GM18502 (cell line): ENCODE results near the gene FZD7.
A peak's percentile ranks its signal among the peaks of the same experiment; 100 is the strongest.

Experiments
- ATAC-seq: cut with Tn5 transposase; IDR thresholded peaks from one replicate; pipeline ENCODE4 v1.9.1; 2021; ENCODE audit warnings: mild to moderate bottlenecking; ENCODE audit not compliant: unreplicated experiment, poor library complexity

The FZD7 gene

DNA sequence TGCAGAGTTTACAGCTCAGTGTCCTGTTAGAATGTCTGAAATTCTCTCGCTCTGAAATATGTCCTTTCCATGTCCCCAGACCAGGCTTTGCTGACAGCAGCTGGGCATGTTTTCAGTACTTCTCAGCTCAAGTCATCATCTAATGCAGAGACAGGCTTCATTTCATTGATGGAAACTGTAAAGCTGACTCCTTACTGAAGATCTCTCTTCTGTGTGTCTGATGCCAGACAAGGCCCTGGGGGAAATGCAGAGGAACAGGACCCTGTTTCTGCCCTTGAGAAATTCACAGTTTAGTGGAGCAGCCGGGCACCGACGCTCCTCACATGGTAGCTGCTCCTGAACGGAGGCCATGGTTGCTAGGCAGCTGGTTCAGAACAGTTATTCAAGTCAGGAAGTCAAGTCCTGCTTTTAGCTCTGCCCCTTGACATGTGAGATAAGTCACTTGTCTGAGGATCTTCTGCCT, 24.6 kb upstream of the FZD7 start:
- ATAC-seq = no peak

DNA sequence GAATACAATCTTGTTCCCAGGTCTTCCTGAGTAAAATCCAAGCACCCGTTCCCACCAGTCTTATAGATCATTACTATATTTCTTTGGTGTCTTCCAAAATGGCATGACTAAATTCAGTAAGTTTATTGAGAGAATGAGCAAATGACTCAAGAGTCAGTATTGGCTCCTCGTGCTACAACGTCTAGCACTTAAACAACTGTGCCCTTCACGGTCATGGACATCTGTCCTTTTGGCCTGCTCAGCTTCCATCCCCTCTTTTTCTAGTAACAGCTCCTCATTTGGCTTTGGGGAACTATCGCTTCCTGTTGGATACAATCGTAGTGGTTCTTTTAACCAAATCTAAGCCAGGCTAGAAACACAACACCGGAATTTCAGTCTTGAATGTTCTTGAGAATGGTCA, 24.1 kb upstream of the FZD7 start:
- no peak for ATAC-seq

DNA sequence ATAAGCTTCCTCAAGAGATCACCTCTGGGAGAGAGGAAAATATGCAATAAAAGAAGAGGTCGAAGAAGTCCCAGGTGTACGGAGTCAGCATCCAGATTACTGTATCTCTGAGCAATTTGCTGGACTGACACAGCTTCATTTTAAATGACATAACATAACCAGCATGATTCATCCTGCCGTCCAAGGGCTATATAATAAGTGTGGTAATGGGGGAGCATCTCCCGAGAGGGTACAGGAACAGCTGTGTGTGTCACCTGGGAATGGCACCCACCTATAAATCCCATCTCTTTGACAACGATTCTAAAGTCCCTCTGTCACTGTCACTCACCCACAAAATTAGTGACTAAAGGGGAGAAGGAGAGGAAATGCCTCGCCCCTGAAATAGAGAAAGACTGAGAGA, 19.3 kb upstream of the FZD7 start:
- ATAC-seq = no peak

DNA sequence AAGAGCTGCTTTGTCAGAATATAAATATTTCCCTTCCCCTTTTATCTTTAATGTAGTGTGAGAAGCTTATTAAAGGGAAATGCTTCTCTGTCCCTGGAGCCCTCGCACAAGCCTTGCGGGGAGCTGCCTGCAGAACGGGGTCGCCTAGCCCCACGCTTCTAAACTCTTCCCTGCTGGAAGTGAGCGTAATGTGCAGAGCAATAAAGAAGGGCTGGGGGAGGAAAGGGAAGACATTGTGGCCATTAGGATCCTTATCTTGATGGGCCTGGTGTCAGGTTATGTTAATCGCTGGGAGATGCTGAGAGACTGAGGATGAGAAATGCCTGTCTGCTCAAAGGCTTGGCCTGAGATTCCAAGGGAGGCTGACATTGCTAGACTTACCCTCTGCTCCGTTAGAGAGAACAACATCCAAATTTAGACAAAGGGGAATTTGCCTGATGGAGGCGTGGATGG, 18.9 kb upstream of the FZD7 start:
- ATAC-seq = no peak

DNA sequence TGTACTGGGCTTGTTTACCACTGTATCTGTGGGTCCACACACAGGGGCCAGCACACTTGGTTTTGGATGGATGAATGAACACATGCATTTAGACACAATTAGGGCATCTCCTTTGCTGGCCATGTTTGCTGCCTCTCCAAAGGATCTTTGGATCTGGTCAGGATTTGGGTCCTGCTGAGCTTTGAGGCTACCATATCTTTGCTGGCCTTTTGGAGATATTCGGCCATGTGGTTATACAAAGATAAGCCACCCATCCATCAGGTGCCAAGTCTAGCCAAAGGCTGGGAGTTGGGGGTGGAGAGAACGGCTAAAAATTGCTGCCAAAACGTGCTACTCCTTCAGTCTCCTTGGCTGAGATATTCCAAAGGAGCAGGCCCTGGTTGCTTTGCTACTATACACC, 18.2 kb upstream of the FZD7 start:
- ATAC-seq = no peak

DNA sequence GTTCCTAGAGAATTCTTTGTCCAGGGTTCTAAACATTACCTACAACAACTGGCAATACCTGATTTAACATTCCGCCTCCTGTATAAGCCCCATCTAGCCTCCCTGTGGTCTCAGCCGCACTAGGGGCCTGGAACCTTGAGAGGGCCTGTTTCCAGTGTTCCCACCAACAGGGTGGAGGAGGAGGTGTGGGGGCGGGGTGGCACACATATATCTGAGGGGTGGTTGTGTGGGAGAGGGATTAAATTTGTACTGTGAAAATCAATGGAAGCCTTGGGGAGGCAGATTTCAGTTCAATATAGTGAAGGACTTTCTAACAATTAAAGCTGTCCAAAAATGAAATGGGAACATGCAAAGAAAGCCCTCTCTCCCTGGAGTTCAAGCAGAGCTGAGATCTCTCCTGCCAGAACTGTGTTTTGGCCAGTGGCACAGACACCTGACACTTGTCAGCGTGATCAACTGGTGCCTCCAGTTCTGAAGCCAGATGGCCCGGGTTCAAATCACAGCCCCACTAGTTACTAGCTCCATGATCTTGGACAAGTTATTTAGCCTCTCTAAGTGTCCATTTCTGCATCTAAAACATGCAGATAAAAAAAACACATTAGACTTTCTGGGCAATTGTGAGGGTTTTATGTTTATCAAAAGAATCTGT, 17.0 kb upstream of the FZD7 start:
- ATAC-seq = no peak

- ATAC-seq = no peak
Measured at GRCh38 chr2:202017940-202018339, 15.7 kb upstream of the FZD7 start.

DNA sequence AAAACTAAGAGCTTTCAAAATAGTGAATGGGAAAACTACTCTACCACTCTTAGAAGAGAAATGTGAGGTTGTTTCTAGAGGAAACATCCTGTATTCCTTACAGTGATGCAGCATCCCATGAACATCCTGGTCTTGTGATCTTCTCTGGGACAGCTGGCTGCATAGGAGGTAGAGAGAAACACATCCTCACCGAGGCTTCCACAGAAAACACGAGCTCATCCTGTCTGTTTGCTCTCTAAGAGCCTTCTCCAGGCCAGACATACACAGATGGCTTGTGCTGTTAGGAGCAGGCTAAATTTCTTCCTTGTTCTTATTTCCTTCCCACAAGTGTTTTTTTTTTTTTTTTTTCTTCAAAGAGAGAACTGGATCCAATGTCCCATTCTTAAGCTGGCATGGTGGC, 14.7 kb upstream of the FZD7 start:
- no peak for ATAC-seq

GRCh38 chr2:202019689-202020450, 13.8 kb upstream of the FZD7 start:
- no peak for ATAC-seq

GRCh38 chr2:202022755-202023154, 10.9 kb upstream of the FZD7 start:
- no peak for ATAC-seq

DNA sequence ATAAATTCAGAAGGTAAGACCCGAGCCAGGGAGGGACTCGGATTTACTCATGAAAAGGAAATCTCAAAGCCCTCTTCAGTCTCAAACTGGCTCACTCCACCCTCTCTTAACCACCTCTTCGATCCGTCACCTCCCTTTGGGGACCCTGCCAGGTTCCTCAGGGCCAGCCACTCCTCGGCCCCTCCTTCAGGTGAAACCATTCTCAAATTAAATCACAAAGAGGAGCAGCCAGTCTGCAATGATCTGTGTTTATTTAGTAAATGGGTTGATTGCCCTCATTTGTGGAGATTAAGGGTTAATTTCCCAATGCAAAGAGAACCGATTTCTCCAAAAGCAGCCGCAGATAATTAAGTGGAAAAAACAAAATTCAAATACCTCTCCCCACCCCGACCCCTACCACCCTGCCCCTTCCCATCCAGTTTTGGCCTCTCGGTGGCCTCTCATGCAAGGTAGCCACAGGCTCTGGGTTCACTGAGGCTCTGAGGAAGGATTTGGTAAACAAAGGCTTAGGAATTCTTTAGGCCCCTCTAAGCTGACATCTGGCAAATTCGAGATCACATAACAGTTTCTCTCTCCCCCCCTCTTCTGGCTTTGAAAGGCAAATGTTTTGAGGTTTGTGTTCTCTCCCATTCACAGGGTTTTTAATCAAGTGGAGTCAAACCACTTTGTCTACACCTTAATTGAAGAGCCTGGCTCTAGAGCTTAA, 10.3 kb upstream of the FZD7 start:
- ATAC-seq = no peak

- ATAC-seq = no peak
Measured at GRCh38 chr2:202023904-202024266, 9.8 kb upstream of the FZD7 start.

DNA sequence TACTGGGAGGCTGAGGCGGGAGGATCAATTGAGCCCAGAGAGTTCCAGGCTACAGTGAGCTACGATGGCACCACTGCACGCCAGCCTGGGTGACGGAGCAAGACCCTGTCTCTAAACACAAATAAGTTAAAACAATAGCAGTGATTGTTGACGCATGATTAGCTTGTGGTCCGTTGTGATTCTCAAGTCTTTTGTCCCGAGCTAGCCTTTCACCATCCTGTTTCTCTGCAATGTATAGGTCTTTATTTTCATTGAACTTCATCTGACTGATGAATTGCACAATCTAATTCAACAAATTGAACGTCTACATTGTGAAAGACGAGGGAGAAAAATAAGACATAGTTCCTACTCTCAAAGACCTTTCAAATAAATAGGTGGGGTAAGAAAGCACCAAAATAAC, 8.8 kb upstream of the FZD7 start:
- ATAC-seq = no peak

DNA sequence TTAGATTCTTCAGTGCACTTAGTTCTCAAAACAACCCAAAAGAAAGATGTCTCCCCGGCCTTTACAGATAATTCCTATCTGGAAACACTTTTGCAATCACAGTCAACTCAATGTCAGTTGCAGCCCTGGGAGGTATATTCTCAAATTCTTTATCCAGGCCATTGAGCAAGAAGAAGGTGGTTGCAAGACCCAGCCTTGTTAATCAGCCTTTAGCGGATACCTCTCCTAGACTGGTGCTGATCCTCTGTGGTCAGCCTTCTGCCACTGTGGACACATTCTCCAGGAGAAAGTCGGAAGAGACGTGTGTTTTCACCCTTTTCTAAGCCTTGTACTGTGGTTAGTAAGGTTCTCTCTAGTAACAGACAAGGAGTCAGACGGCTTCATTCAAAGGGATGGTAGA, 7.8 kb upstream of the FZD7 start:
- no peak for ATAC-seq

DNA sequence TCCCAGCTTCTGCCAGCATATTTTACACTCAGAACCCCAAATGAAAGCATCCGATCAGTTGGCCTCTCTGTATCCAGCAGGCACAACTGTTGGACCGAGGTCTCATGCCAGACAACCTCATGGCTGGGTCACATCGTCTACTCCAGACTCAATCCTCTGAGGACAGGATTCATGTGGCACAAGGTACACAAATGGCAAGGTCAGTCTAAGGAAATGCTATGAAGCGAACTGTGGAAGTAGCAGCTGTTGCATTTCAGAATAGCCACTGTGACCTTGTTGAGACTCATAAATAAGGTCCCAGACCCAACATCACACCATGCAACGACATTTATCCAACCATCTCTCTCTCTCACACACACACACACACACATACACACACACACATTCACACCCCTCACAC, 7.1 kb upstream of the FZD7 start:
- ATAC-seq = no peak

DNA sequence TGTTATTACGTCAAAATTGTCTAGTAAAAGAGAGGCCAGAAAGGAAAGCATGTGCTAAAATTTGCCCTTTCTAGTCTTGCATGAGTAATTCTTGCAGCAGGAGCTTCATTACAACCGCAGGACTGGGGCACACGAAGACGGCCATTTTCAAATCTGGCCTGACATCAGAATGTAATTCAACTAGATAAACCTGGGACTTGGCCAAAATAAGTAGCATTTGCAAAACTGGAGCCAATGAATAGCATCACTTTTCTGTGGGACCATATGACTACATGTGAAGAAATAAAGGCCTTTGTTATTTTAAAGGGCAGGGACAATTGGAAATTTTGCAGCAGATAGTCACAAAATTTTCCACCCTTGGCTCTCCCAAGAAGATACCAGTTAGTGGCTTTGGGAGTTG, 3.0 kb upstream of the FZD7 start:
- ATAC-seq = no peak

DNA sequence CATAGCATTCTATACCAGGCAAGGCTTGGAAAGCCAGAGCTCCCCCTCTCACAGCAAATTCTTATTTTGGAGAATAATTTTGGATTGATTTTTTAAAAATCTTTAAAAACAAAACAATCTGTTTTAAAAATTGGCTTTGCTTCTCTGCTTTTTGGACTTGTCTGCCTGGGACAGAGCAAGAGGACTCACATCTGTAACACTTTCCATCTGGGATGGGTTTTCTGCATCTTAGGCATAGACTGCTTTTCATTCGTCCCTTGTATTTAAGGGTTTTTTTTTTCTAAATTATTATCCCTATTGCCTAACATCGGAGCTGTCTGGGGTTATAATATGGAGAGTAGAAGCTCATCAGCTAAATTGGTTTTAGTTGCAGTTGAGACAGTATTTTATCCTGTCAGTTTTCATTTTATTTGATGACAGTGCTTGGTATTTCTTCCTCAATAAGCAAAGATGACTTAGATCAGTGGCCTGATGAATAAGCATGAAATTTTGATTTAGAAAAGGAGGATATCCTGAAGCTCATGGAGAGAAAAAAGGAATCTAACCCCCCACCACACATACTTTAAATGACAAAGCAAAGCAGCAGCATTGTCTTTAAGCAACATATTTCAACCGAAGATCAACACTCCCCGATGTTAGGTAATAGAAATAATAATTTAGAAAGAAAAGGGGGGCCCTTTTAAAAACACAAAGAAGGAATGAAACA, 2.3 kb upstream of the FZD7 start:
- ATAC-seq = no peak

DNA sequence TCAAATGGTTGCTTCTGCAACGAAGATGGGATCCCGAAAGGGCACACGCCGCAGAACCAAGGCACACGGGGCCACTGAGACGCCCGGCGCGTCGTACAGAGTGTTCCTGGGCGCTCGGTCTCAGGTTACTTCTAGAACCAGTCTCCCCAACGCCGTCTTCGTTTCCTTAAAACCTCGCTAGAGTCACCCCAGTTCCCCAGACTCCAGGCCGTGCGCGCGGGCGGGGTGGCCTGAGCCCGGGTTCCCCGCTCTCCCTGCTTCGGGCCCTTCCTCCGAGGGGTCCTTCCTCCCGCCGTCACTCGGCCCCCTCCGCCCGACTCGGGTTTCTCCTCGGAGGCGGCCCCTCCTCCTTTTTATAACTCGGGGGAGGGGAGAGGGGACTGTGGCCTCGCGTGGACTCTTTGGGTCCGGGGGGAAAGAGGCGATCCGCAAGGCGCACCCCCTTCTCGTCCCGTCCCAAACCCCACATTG, 774 bp upstream of the FZD7 start:
- peak; percentile 24 for ATAC-seq

DNA sequence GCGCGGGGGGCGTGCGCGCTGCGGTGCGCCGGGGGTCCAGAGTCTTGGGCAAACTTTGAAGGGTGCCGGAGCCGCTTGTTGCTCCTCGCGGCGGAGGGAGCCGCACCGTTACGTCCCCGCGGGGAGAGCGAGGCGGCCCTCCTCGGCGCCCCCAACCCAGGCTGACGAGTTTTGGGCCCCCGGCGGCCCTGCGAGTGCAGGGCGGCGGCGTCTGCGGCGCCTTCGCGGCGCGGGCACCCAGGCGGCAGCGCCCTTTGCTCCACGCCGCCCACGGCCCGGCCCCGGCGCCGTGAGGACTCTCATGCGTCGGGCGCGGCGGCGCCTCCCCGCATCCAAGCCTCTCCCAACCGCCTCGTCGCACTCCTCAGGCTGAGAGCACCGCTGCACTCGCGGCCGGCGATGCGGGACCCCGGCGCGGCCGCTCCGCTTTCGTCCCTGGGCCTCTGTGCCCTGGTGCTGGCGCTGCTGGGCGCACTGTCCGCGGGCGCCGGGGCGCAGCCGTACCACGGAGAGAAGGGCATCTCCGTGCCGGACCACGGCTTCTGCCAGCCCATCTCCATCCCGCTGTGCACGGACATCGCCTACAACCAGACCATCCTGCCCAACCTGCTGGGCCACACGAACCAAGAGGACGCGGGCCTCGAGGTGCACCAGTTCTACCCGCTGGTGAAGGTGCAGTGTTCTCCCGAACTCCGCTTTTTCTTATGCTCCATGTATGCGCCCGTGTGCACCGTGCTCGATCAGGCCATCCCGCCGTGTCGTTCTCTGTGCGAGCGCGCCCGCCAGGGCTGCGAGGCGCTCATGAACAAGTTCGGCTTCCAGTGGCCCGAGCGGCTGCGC, 814 bp downstream of the FZD7 start:
- ATAC-seq = peak; percentile 11
